Upper lobe of left lung (tissue), 4 donors: Measurements from ENCODE around the gene SPATA19.

Source experiments
- POLR2AphosphoS5 ChIP-seq, 2 donors: sonication (generic); formaldehyde crosslinking; IDR thresholded peaks; one replicate each; pipeline ENCODE4 v1.5.1; 2017; ENCODE audit warnings: antibody characterized with exemption in 2 of 2
- TF ChIP-seq, protein P1 (sequence below), 6 experiments: fragments of 450-650 bp in 4 of 6; fragments of 200-600 bp in 2 of 6; sonication (generic) in 2 of 6; IDR thresholded peaks; one replicate each; pipeline ENCODE4 v1.5.1; 2016 to 2019; ENCODE audit warnings: antibody characterized with exemption in 6 of 6

DNA sequence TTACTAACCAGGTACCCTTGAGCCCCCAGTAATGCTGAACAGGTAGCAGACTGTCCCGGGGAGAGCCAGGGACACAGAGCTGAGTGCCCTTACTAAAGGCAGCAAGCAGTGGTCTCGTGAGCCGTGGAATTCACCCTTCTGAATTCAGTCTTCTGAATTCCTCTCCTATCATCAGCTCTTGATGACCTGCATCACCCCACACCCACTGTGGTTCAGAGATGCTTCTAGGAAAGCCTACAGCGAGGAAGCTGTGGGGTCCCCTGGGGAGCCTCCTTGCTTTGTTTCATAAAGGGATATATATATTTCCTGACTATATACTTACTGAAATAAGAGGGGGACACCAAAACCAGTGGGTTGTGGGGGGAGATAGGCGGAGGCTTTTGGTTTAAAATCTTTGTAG, 2.6 kb downstream of the SPATA19 start:
- TF ChIP-seq, protein P1, sequence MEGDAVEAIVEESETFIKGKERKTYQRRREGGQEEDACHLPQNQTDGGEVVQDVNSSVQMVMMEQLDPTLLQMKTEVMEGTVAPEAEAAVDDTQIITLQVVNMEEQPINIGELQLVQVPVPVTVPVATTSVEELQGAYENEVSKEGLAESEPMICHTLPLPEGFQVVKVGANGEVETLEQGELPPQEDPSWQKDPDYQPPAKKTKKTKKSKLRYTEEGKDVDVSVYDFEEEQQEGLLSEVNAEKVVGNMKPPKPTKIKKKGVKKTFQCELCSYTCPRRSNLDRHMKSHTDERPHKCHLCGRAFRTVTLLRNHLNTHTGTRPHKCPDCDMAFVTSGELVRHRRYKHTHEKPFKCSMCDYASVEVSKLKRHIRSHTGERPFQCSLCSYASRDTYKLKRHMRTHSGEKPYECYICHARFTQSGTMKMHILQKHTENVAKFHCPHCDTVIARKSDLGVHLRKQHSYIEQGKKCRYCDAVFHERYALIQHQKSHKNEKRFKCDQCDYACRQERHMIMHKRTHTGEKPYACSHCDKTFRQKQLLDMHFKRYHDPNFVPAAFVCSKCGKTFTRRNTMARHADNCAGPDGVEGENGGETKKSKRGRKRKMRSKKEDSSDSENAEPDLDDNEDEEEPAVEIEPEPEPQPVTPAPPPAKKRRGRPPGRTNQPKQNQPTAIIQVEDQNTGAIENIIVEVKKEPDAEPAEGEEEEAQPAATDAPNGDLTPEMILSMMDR (IDR thresholded peaks at IDR 0.05): no peak
- TF ChIP-seq POLR2AphosphoS5 (IDR thresholded peaks at IDR 0.05): no peak
